Astrocyte of the cerebellum (primary cell): ENCODE measurements around the gene SPEF2.

Experiments
- DNase-seq: peaks from one replicate; pipeline ENCODE4 v3.0.0-alpha.2; 2011; ENCODE audit warnings: low read depth
- H3K4me3 ChIP-seq: 2 replicates; pipeline ENCODE4 v1.5.1; 2011; ENCODE audit warnings: mild to moderate bottlenecking, low read depth, low read length, moderate library complexity
- in situ Hi-C: cut with HindIII; loops from 2 replicates; pipeline ENCODE4 v1.10.0; 2017; ENCODE audit warnings: low sequenced_read_pairs
- TF ChIP-seq, protein P1 (sequence below): IDR thresholded peaks from 2 replicates; pipeline ENCODE4 v1.5.1; 2012; ENCODE audit warnings: low read length, low read depth, moderate library complexity, mild to moderate bottlenecking; ENCODE audit errors: missing control alignments

Gene SPEF2

GRCh38 chr5:35623991-35624390 lies 6.3 kb downstream of the SPEF2 start:
- in situ Hi-C loops = no loop called here
- no peak overlapping the region for H3K4me3 ChIP-seq
- TF ChIP-seq, protein P1, sequence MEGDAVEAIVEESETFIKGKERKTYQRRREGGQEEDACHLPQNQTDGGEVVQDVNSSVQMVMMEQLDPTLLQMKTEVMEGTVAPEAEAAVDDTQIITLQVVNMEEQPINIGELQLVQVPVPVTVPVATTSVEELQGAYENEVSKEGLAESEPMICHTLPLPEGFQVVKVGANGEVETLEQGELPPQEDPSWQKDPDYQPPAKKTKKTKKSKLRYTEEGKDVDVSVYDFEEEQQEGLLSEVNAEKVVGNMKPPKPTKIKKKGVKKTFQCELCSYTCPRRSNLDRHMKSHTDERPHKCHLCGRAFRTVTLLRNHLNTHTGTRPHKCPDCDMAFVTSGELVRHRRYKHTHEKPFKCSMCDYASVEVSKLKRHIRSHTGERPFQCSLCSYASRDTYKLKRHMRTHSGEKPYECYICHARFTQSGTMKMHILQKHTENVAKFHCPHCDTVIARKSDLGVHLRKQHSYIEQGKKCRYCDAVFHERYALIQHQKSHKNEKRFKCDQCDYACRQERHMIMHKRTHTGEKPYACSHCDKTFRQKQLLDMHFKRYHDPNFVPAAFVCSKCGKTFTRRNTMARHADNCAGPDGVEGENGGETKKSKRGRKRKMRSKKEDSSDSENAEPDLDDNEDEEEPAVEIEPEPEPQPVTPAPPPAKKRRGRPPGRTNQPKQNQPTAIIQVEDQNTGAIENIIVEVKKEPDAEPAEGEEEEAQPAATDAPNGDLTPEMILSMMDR = no peak
- DNase-seq = no peak

GRCh38 chr5:35626108-35626507 lies 8.4 kb downstream of the SPEF2 start:
- TF ChIP-seq, protein P1 = no peak
- no peak overlapping the region for H3K4me3 ChIP-seq

GRCh38 chr5:35626553-35626952 lies 8.9 kb downstream of the SPEF2 start:
- DNase-seq = no peak
- H3K4me3 ChIP-seq = no peak overlapping the region
- in situ Hi-C loops = no loop called here
- TF ChIP-seq, protein P1 = no peak

More at GRCh38 chr5:35626108-35626507, 8.4 kb downstream of the SPEF2 start:
- in situ Hi-C loops = no loop called here
- no peak for DNase-seq

- in situ Hi-C loops = no loop called here
- H3K4me3 ChIP-seq = no peak overlapping the region
- TF ChIP-seq, protein P1 = no peak
- no peak for DNase-seq
These were observed 16.7 kb downstream of the SPEF2 start for GRCh38 chr5:35634326-35634725.

DNA sequence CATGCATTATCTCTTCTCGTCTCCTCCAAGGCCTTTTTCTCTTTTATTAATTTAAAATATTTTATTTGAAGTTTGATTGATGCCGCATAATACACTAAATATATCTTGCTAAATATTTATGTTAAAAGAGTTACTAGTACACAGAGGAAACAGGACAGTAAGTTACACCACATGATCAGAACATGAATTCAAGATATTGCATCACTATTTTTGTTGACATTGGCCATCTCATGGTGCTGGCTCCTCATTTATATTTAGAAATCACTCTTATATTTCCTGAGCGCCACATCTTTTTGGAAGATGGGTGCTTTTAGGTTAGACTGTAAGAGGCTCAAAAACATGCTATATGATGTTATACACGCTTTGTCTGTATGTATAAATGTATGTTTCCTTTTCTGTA lies 23.0 kb downstream of the SPEF2 start:
- DNase-seq = no peak

DNA sequence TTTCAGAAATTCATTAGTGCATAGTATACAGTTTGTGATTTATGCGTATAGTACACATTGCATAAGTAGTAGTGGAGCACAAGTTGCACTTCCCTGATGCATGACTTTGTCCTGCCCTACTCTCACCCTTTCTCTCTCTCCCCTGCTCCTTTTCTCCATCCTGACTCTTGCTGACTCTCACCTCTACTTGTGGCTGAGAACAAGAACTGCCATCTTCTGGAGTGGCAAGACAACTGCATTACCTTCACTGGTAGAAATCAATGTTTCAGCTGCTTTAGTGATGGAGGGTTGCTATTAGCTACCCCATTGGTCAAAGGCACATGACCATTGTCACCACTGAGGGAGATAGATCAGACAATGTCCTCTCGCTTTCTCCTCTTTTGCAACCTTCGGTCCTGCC lies 26.9 kb downstream of the SPEF2 start:
- DNase-seq = no peak
- in situ Hi-C loops = no loop called here
- TF ChIP-seq, protein P1 = no peak
- no peak overlapping the region for H3K4me3 ChIP-seq

More for the DNA sequence above, 23.0 kb downstream of the SPEF2 start:
- in situ Hi-C loops = no loop called here
- no peak overlapping the region for H3K4me3 ChIP-seq
- TF ChIP-seq, protein P1 = no peak

DNA sequence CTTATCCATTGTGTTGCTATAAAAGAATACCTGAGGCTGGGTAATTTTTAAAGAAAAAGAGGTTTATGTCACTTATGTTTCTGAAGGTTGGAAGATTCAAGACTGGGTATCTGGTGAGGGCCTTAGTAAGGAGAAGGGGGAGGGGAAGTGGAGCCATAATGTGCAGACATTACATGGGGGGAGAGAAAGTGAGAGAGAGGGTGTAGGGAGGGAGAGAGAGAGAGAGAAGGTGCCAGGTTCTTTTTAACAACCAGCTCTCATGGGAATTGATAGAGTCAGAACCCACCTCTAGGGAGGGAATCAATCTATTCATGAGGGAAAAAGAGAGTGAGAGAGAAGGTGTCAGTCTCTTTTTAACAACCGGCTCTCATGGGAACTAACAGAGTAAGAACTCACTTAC lies 29.5 kb downstream of the SPEF2 start:
- TF ChIP-seq, protein P1 = no peak
- DNase-seq = no peak
- in situ Hi-C loops = no loop called here
- H3K4me3 ChIP-seq = no peak overlapping the region
